Uterus (tissue), 2 donors: ENCODE results near the gene PRX.
A peak's percentile ranks its signal among the peaks of the same experiment; 100 is the strongest.

Experiments used
- CTCF ChIP-seq, 4 experiments: fragments of 200-600 bp in 2 of 4; fragments of 450-650 bp in 2 of 4; sonication (generic) in 2 of 4; IDR thresholded peaks; one replicate each; pipeline ENCODE4 v1.5.1; 2016 to 2019; ENCODE audit warnings: antibody characterized with exemption in 4 of 4, mild to moderate bottlenecking in 2 of 4, moderate library complexity in 1 of 4
- POLR2A ChIP-seq, 2 donors: fragments of 450-650 bp; IDR thresholded peaks; one replicate each; pipeline ENCODE4 v1.6.1; 2016; ENCODE audit warnings: antibody characterized with exemption in 2 of 2, mild to moderate bottlenecking in 1 of 2, moderate library complexity in 1 of 2

- TF ChIP-seq CTCF (IDR thresholded peaks at IDR 0.05) (no peak), POLR2A (IDR thresholded peaks at IDR 0.05) (peak; percentile 73 to 81)
Measured at GRCh38 chr19:40443131-40443999, 30.2 kb upstream of the PRX start.
